Measurements from ENCODE around the gene LRP1. TPM values are rescaled to one million over a fixed set of nuclear protein-coding genes. Genes with fewer than 3 reads are reported as not detected.

LRP1 gene
- total and polyA plus RNA-seq, 2 of the 13 experiments (the other 11 are each of a cell fraction or from before 2014, with no cell fraction given), result 14.7 to 30.8 TPM

GRCh38 chr12:57255916-57256315 lies 127.6 kb downstream of the LRP1 start:
- FAIRE-seq (no peak), ATAC-seq (no peak), DNase-seq (ENCODE audit: low spot score) (no peak)
- no peak overlapping the region for H3K9ac ChIP-seq (ENCODE audit: insufficient read depth, low read depth, low read length)
- H3K4me1 ChIP-seq (ENCODE audit: insufficient read depth, low read length), result peaks cover 13% of the 10 kb centered on the region
- H3K36me3 ChIP-seq (replicated peaks in 1 of 2; ENCODE audit: control insufficient read depth in 1 of 2, insufficient read depth in 2 of 2, low read length in 2 of 2), result peaks cover 8 to 34% of the 10 kb centered on the region in 2 experiments; a peak in 4 of 5 replicates
- H3K4me3 ChIP-seq (replicated peaks in 1 of 3; ENCODE audit: insufficient read depth in 1 of 3, low read depth in 2 of 3, low read length in 3 of 3), result no peak overlapping the region
- CTCF ChIA-PET (ENCODE audit: low intra/inter-chr PET ratio, low total read pairs), result no interaction called here
- BruUV-seq (replicated peaks), result no TSS peak
- intact Hi-C loops (cut with micrococcal nuclease; ENCODE audit: unreplicated experiment), result no loop called here
- no peaks in the 10 kb centered on the region for H4K20me1 ChIP-seq (ENCODE audit: insufficient read depth, low read length)
- H3K27me3 ChIP-seq (ENCODE audit: control insufficient read depth in 1 of 2, insufficient read depth in 2 of 2, low read length in 2 of 2), result no peaks in the 10 kb centered on the region
- no peaks in the 10 kb centered on the region for H3K79me2 ChIP-seq (ENCODE audit: insufficient read depth, low read length)
- TF ChIP-seq, protein P1, sequence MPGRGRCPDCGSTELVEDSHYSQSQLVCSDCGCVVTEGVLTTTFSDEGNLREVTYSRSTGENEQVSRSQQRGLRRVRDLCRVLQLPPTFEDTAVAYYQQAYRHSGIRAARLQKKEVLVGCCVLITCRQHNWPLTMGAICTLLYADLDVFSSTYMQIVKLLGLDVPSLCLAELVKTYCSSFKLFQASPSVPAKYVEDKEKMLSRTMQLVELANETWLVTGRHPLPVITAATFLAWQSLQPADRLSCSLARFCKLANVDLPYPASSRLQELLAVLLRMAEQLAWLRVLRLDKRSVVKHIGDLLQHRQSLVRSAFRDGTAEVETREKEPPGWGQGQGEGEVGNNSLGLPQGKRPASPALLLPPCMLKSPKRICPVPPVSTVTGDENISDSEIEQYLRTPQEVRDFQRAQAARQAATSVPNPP (CRISPR knock-in tag; IDR thresholded peaks at IDR 0.05), result no peak
- TF ChIP-seq ARID3A (IDR thresholded peaks at IDR 0.05; ENCODE audit: low read depth, low read length), result no peak
- no peaks in the 10 kb centered on the region for H3K9me3 ChIP-seq (ENCODE audit: low read length)
- no peak overlapping the region for H2AFZ ChIP-seq (ENCODE audit: low read length)
- WGBS (ENCODE audit: low lambda C conversion rate), result 96% methylated on average over 6 of the region's 6 CpGs
- H3K4me2 ChIP-seq (ENCODE audit: low read depth, low read length), result no peak overlapping the region
- no peak overlapping the region for H3K27ac ChIP-seq (ENCODE audit: extremely low read length, insufficient read depth, low read length)
- POLR2A ChIA-PET, result no interaction called here
- in situ Hi-C loops (cut with HindIII; ENCODE audit: extremely low pct_ligation_motif_present, low pct_unique_long_range_greater_than_20kb), result no loop called here

DNA sequence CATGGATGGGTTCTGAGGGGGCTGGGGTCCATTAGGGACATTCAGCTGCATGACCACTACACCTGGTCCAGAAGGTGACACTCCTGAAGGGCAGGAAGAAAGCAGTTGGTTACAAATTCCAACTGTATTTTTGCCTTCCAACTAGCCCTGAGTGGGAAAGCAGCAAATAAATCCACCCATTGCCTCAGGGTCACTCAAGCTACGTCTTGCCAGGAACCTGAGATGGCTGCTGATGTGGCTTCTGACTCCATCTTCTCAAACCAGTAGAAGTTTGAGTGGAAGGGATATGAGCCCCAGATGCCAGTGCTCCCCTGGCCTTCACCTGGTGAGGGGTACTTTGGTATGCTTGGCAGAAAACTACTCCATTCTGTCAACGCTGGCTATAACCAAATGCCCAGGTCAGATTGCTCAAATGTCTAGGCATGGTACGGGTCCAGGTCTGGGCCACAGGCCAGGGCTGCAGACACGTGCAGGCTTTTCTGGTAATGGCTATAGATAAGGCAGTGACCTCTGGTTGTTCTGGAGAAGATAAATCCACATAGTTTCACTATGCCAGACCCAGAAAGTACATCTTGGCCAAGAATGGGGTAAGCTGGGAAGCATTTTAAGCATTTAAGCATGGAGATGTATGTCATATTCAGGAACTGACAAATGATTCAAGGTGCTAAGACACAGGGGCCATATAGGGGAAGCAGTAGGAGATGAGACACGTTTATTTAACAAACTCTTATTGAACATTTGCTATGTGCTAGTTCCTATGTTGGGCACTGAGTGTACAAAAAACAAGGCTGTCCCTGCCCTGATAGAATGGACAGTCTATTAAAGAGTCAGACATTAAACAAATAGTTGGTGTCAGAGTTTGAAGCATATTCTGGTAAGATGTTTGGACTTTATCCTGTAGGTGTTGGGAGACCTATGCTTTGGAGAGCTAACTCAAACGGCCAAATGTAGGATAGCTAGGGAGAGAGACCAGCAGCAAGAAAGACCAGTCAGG lies 131.0 kb downstream of the LRP1 start:
- H3K79me2 ChIP-seq (ENCODE audit: insufficient read depth, low read length), result no peaks in the 10 kb centered on the region
- H3K36me3 ChIP-seq (replicated peaks in 1 of 2; ENCODE audit: control insufficient read depth in 1 of 2, insufficient read depth in 2 of 2, low read length in 2 of 2), result peaks cover 9 to 42% of the 10 kb centered on the region in 2 experiments
- TF ChIP-seq YEATS2 (CRISPR knock-in tag; IDR thresholded peaks at IDR 0.05; ENCODE audit: borderline replicate concordance), result no peak
- TF ChIP-seq, protein P2, sequence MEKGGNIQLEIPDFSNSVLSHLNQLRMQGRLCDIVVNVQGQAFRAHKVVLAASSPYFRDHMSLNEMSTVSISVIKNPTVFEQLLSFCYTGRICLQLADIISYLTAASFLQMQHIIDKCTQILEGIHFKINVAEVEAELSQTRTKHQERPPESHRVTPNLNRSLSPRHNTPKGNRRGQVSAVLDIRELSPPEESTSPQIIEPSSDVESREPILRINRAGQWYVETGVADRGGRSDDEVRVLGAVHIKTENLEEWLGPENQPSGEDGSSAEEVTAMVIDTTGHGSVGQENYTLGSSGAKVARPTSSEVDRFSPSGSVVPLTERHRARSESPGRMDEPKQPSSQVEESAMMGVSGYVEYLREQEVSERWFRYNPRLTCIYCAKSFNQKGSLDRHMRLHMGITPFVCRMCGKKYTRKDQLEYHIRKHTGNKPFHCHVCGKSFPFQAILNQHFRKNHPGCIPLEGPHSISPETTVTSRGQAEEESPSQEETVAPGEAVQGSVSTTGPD (CRISPR knock-in tag; IDR thresholded peaks at IDR 0.05), result no peak
- TF ChIP-seq ZNF326 (CRISPR knock-in tag; IDR thresholded peaks at IDR 0.05; ENCODE audit: borderline replicate concordance), result no peak
- no peak for TF ChIP-seq ZNF562 (CRISPR knock-in tag; IDR thresholded peaks at IDR 0.05; ENCODE audit: borderline replicate concordance)
- no peak for TF ChIP-seq TGIF2 (CRISPR knock-in tag; IDR thresholded peaks at IDR 0.05)
- TF ChIP-seq KDM4B (CRISPR knock-in tag; IDR thresholded peaks at IDR 0.05), result no peak
- no TSS peak for BruUV-seq (replicated peaks)
- H4K20me1 ChIP-seq (ENCODE audit: insufficient read depth, low read length), result no peaks in the 10 kb centered on the region
- H3K9me3 ChIP-seq (ENCODE audit: low read length), result no peaks in the 10 kb centered on the region
- 55% methylated on average over 6 of the region's 6 CpGs for WGBS (ENCODE audit: low lambda C conversion rate)
- in situ Hi-C loops (cut with HindIII; ENCODE audit: extremely low pct_ligation_motif_present, low pct_unique_long_range_greater_than_20kb) (no loop called here), intact Hi-C loops (cut with micrococcal nuclease; ENCODE audit: unreplicated experiment) (no loop called here)
- DNase-seq (ENCODE audit: low spot score), result no peak
- H2AFZ ChIP-seq (ENCODE audit: low read length), result no peak overlapping the region
- no peak overlapping the region for H3K4me2 ChIP-seq (ENCODE audit: low read depth, low read length)
- CTCF ChIA-PET (ENCODE audit: low intra/inter-chr PET ratio, low total read pairs), result no interaction called here
- FAIRE-seq, result no peak
- ATAC-seq, result 0 out of 3 replicates have a peak, but pooled peaks have one; percentile 36
- no peak overlapping the region for H3K27ac ChIP-seq (ENCODE audit: extremely low read length, insufficient read depth, low read length)
- no peak overlapping the region for H3K9ac ChIP-seq (ENCODE audit: insufficient read depth, low read depth, low read length)
- no peaks in the 10 kb centered on the region for H3K27me3 ChIP-seq (ENCODE audit: control insufficient read depth in 1 of 2, insufficient read depth in 2 of 2, low read length in 2 of 2)
- POLR2A ChIA-PET, result no interaction called here
- no peak overlapping the region for H3K4me3 ChIP-seq (replicated peaks in 1 of 3; ENCODE audit: insufficient read depth in 1 of 3, low read depth in 2 of 3, low read length in 3 of 3)
- peaks cover 13% of the 10 kb centered on the region for H3K4me1 ChIP-seq (ENCODE audit: insufficient read depth, low read length)

All from HepG2 (cell line).